GM21390 (cell line): ENCODE data around the gene CKB.

Experiments used
- ATAC-seq: cut with Tn5 transposase; IDR thresholded peaks from one replicate; pipeline ENCODE4 v1.9.1; 2021; ENCODE audit not compliant: unreplicated experiment

The CKB gene

GRCh38 chr14:103522649-103523574, at the start of gene CKB:
Gene CKB (minus strand): TSS chr14:103522830. CDS start chr14:103522493, 337 bp downstream.
- no peak for ATAC-seq

- ATAC-seq: no peak
These were observed 46.8 kb upstream of the CKB start for GRCh38 chr14:103569408-103569807.

GRCh38 chr14:103568952-103569351, 46.3 kb upstream of the CKB start:
- ATAC-seq: no peak

- no peak for ATAC-seq
These were observed 41.3 kb upstream of the CKB start for GRCh38 chr14:103563844-103564505.

GRCh38 chr14:103563226-103563620, 40.6 kb upstream of the CKB start:
- ATAC-seq: no peak

- ATAC-seq: peak; percentile 74
These were observed 40.0 kb upstream of the CKB start, which contains the start of the genes BAG5 and COA8 for GRCh38 chr14:103562429-103563225. Gene BAG5 (minus strand): TSS chr14:103562657. CDS start chr14:103561164, 1,493 bp downstream. Gene COA8 (plus strand): TSS chr14:103562960. CDS start chr14:103563002, 42 bp downstream.

- no peak for ATAC-seq
These were observed 39.5 kb upstream of the CKB start for GRCh38 chr14:103562179-103562428.

GRCh38 chr14:103561381-103562178, 39.0 kb upstream of the CKB start:
- ATAC-seq: peak; percentile 25

GRCh38 chr14:103560691-103561090, 38.1 kb upstream of the CKB start:
- ATAC-seq: no peak

- ATAC-seq: no peak
These were observed 37.1 kb upstream of the CKB start for GRCh38 chr14:103559766-103560165.

GRCh38 chr14:103558071-103558882, 35.6 kb upstream of the CKB start:
- ATAC-seq: no peak

- no peak for ATAC-seq
These were observed 34.5 kb upstream of the CKB start for GRCh38 chr14:103556946-103557758.

GRCh38 chr14:103555559-103556337, 33.1 kb upstream of the CKB start:
- no peak for ATAC-seq

- no peak for ATAC-seq
These were observed 30.2 kb upstream of the CKB start for GRCh38 chr14:103552846-103553210.

GRCh38 chr14:103552011-103552845, 29.6 kb upstream of the CKB start:
- no peak for ATAC-seq

- ATAC-seq: no peak
These were observed 28.7 kb upstream of the CKB start for GRCh38 chr14:103551338-103551762.
